ENCODE data around the gene SUPT20HL2. TPM values are rescaled to one million over a fixed set of nuclear protein-coding genes. Genes with fewer than 3 reads are reported as not detected.
"Not testable (repeated sequence)": the region's sequence is repeated elsewhere in the genome, so short reads cannot be mapped to it uniquely, and the experiment has no call there.

The SUPT20HL2 gene
- total RNA-seq, 1 donor from 2014 or later: not detected

- intact Hi-C loops (cut with micrococcal nuclease): no loop called here
- POLR2A ChIA-PET: no interaction called here
Measured at GRCh38 chrX:24325231-24325630, 11.4 kb upstream of the SUPT20HL2 start.

GRCh38 chrX:24321741-24322395 is 8.0 kb upstream of the SUPT20HL2 start:
- peaks cover 2% of the 10 kb centered on the region for H3K27me3 Mint-ChIP-seq
- intact Hi-C loops (cut with micrococcal nuclease): no loop called here
- no peak for DNase-seq
- no peaks in the 10 kb centered on the region for H3K36me3 Mint-ChIP-seq (ENCODE audit: low read depth)
- ATAC-seq (ENCODE audit: low read depth): no peak
- no peak for TF ChIP-seq CTCF (IDR thresholded peaks at IDR 0.05)
- POLR2A ChIA-PET: no interaction called here
- H3K4me3 Mint-ChIP-seq: no peak overlapping the region
- H3K27ac Mint-ChIP-seq: no peak overlapping the region
- H3K9me3 Mint-ChIP-seq: no peaks in the 10 kb centered on the region
- H3K4me1 Mint-ChIP-seq: no peaks in the 10 kb centered on the region
- CTCF ChIA-PET: no interaction called here

More at GRCh38 chrX:24325231-24325630, 11.4 kb upstream of the SUPT20HL2 start:
- H3K36me3 Mint-ChIP-seq (ENCODE audit: low read depth): no peaks in the 10 kb centered on the region
- CTCF ChIA-PET: no interaction called here
- H3K4me3 Mint-ChIP-seq: no peak overlapping the region
- H3K9me3 Mint-ChIP-seq: no peaks in the 10 kb centered on the region
- DNase-seq: no peak
- H3K27me3 Mint-ChIP-seq: peaks cover 2% of the 10 kb centered on the region
- no peak for TF ChIP-seq CTCF (IDR thresholded peaks at IDR 0.05)
- H3K27ac Mint-ChIP-seq: no peak overlapping the region
- no peaks in the 10 kb centered on the region for H3K4me1 Mint-ChIP-seq
- no peak for ATAC-seq (ENCODE audit: low read depth)

GRCh38 chrX:24317567-24317966 is 3.7 kb upstream of the SUPT20HL2 start:
- DNase-seq (no peak), ATAC-seq (ENCODE audit: low read depth) (no peak)
- H3K36me3 Mint-ChIP-seq (ENCODE audit: low read depth): no peaks in the 10 kb centered on the region
- H3K27ac Mint-ChIP-seq: no peak overlapping the region
- no peaks in the 10 kb centered on the region for H3K4me1 Mint-ChIP-seq
- ChIA-PET POLR2A (no interaction called here), CTCF (no interaction called here)
- H3K9me3 Mint-ChIP-seq: no peaks in the 10 kb centered on the region
- H3K27me3 Mint-ChIP-seq: no peaks in the 10 kb centered on the region
- no peak overlapping the region for H3K4me3 Mint-ChIP-seq
- no peak for TF ChIP-seq CTCF (IDR thresholded peaks at IDR 0.05)
- intact Hi-C loops (cut with micrococcal nuclease): no loop called here

- Mint-ChIP-seq H3K4me3 (no peak overlapping the region), H3K9me3 (no peaks in the 10 kb centered on the region)
- POLR2A ChIA-PET: no interaction called here
Measured at GRCh38 chrX:24316111-24316510, 2.2 kb upstream of the SUPT20HL2 start.

GRCh38 chrX:24312249-24312607 is 1.6 kb downstream of the SUPT20HL2 start:
- POLR2A ChIA-PET; H3K4me3 Mint-ChIP-seq; H3K27ac Mint-ChIP-seq; CTCF ChIA-PET; H3K36me3 Mint-ChIP-seq (ENCODE audit: low read depth); H3K4me1 Mint-ChIP-seq; H3K9me3 Mint-ChIP-seq; ATAC-seq (ENCODE audit: low read depth); DNase-seq; H3K27me3 Mint-ChIP-seq; intact Hi-C loops (cut with micrococcal nuclease): not testable (repeated sequence)

More at GRCh38 chrX:24316111-24316510, 2.2 kb upstream of the SUPT20HL2 start:
- Mint-ChIP-seq H3K36me3 (ENCODE audit: low read depth) (no peaks in the 10 kb centered on the region), H3K27me3 (no peaks in the 10 kb centered on the region), H3K4me1 (no peaks in the 10 kb centered on the region), H3K27ac (no peak overlapping the region)
- intact Hi-C loops (cut with micrococcal nuclease): no loop called here
- TF ChIP-seq CTCF (IDR thresholded peaks at IDR 0.05): no peak
- DNase-seq (no peak), ATAC-seq (ENCODE audit: low read depth) (no peak)
- CTCF ChIA-PET: no interaction called here

- H3K36me3 Mint-ChIP-seq (ENCODE audit: low read depth); H3K4me1 Mint-ChIP-seq; CTCF ChIA-PET; POLR2A ChIA-PET; H3K27me3 Mint-ChIP-seq; ATAC-seq (ENCODE audit: low read depth); intact Hi-C loops (cut with micrococcal nuclease); H3K27ac Mint-ChIP-seq; DNase-seq; H3K4me3 Mint-ChIP-seq; H3K9me3 Mint-ChIP-seq: not testable (repeated sequence)
Measured at GRCh38 chrX:24311507-24312248, 2.2 kb downstream of the SUPT20HL2 start.

GRCh38 chrX:24310916-24311315 is 3.0 kb downstream of the SUPT20HL2 start:
- POLR2A ChIA-PET; H3K27ac Mint-ChIP-seq; H3K36me3 Mint-ChIP-seq (ENCODE audit: low read depth); H3K9me3 Mint-ChIP-seq; DNase-seq; CTCF ChIA-PET; ATAC-seq (ENCODE audit: low read depth); H3K4me3 Mint-ChIP-seq; H3K27me3 Mint-ChIP-seq; H3K4me1 Mint-ChIP-seq; intact Hi-C loops (cut with micrococcal nuclease): not testable (repeated sequence)

GRCh38 chrX:24309580-24310374 is 4.1 kb downstream of the SUPT20HL2 start:
- H3K27ac Mint-ChIP-seq; H3K4me1 Mint-ChIP-seq; H3K36me3 Mint-ChIP-seq (ENCODE audit: low read depth); H3K4me3 Mint-ChIP-seq; DNase-seq; intact Hi-C loops (cut with micrococcal nuclease); H3K9me3 Mint-ChIP-seq; POLR2A ChIA-PET; H3K27me3 Mint-ChIP-seq; CTCF ChIA-PET; ATAC-seq (ENCODE audit: low read depth): not testable (repeated sequence)

Measured in activated B cell treated with CpG ODN at 0.5 μM for 24 hours (primary cell).